Gastroesophageal sphincter (tissue), 3 donors: ENCODE measurements around the gene XPNPEP2.

Source experiments
- CTCF ChIP-seq, 4 experiments: fragments of 200-600 bp in 2 of 4; fragments of 450-650 bp in 2 of 4; sonication (generic) in 1 of 4; IDR thresholded peaks; one replicate each; pipeline ENCODE4 v1.5.1; 2017 to 2019; ENCODE audit warnings: antibody characterized with exemption in 4 of 4, mild to moderate bottlenecking in 2 of 4, moderate library complexity in 2 of 4
- EP300 ChIP-seq: sonication (generic); formaldehyde crosslinking; IDR thresholded peaks from one replicate; pipeline ENCODE4 v1.6.1; 2017; ENCODE audit warnings: antibody characterized with exemption, mild to moderate bottlenecking
- POLR2AphosphoS5 ChIP-seq: sonication (generic); formaldehyde crosslinking; IDR thresholded peaks from one replicate; pipeline ENCODE4 v1.6.1; 2017; ENCODE audit warnings: antibody characterized with exemption

- TF ChIP-seq CTCF (IDR thresholded peaks at IDR 0.05), result no peak
- no peak for TF ChIP-seq POLR2AphosphoS5
- TF ChIP-seq EP300, result no peak
These were observed 79.3 kb downstream of the XPNPEP2 start for GRCh38 chrX:129818123-129818522.
